WTC11 (cell line): ENCODE data around the gene URI1.

Experiments used
- AFF4 ChIP-seq: sonication (generic); formaldehyde crosslinking; IDR thresholded peaks from 2 replicates; pipeline ENCODE4 v1.8.1; 2023; ENCODE audit warnings: mild to moderate bottlenecking, missing genetic modification reagents, borderline replicate concordance
- CREB1 ChIP-seq: sonication (generic); formaldehyde crosslinking; IDR thresholded peaks from 2 replicates; pipeline ENCODE4 v1.8.0; 2023; ENCODE audit warnings: mild to moderate bottlenecking, missing genetic modification reagents
- CTCF ChIP-seq: fragments of 200-600 bp; IDR thresholded peaks from 2 replicates; pipeline ENCODE4 v1.8.0; 2022; ENCODE audit warnings: antibody characterized with exemption
- FOXP4 ChIP-seq: sonication (generic); formaldehyde crosslinking; IDR thresholded peaks from 2 replicates; pipeline ENCODE4 v1.8.0; 2022; ENCODE audit warnings: mild to moderate bottlenecking, missing genetic modification reagents
- GTF2I ChIP-seq: fragments of 250-450 bp; sonication (Bioruptor Pico); conservative IDR thresholded peaks from 2 replicates; pipeline ENCODE4 v1.4.0; 2021; ENCODE audit warnings: mild to moderate bottlenecking
- PREB ChIP-seq: sonication (generic); formaldehyde crosslinking; IDR thresholded peaks from 2 replicates; pipeline ENCODE4 v1.8.1; 2022; ENCODE audit warnings: mild to moderate bottlenecking, missing genetic modification reagents, moderate library complexity, borderline replicate concordance
- SP1 ChIP-seq: sonication (generic); formaldehyde crosslinking; conservative IDR thresholded peaks from 2 replicates; pipeline ENCODE4 v1.8.1; 2022; ENCODE audit warnings: missing genetic modification reagents
- TEAD4 ChIP-seq: sonication (generic); formaldehyde crosslinking; IDR thresholded peaks from 2 replicates; pipeline ENCODE4 v1.8.0; 2022; ENCODE audit warnings: mild to moderate bottlenecking, missing genetic modification reagents
- USF1 ChIP-seq: sonication (generic); formaldehyde crosslinking; IDR thresholded peaks from 2 replicates; pipeline ENCODE4 v1.8.0; 2022; ENCODE audit warnings: mild to moderate bottlenecking, missing genetic modification reagents
- USF2 ChIP-seq: sonication (generic); formaldehyde crosslinking; IDR thresholded peaks from 2 replicates; pipeline ENCODE4 v1.8.1; 2023; ENCODE audit warnings: mild to moderate bottlenecking, missing genetic modification reagents, moderate library complexity
- ZNF281 ChIP-seq: sonication (generic); formaldehyde crosslinking; IDR thresholded peaks from 2 replicates; pipeline ENCODE4 v1.8.0; 2023; ENCODE audit warnings: mild to moderate bottlenecking, missing genetic modification reagents

- TF ChIP-seq ZNF281 (CRISPR knock-in tag) (no peak), USF1 (no peak), CTCF (no peak), SP1 (no peak), AFF4 (CRISPR knock-in tag) (no peak), GTF2I (no peak), PREB (no peak), CREB1 (CRISPR knock-in tag) (no peak), USF2 (CRISPR knock-in tag) (no peak), FOXP4 (CRISPR knock-in tag) (no peak), TEAD4 (CRISPR knock-in tag) (no peak)
These were observed 2.4 kb upstream of the URI1 start for GRCh38 chr19:29939628-29940027.
